GM18951 (cell line): ENCODE measurements around the gene RTN4RL1.
"Not testable (repeated sequence)": the region's sequence is repeated elsewhere in the genome, so short reads cannot be mapped to it uniquely, and the experiment has no call there.

Experiments
- POLR2A ChIP-seq: IDR thresholded peaks from 4 replicates; pipeline ENCODE4 v1.6.1; 2011; ENCODE audit warnings: mild to moderate bottlenecking; ENCODE audit not compliant: insufficient read length, insufficient read depth; ENCODE audit errors: extremely low read depth
- in situ Hi-C: fragments of 300-500 bp; cut with MboI; formaldehyde crosslinking; loops from one replicate; pipeline ENCODE4 v1.12.0; 2022; ENCODE audit warnings: low sequenced_read_pairs, mixed read lengths, inconsistent platforms; ENCODE audit not compliant: unreplicated experiment

RTN4RL1 gene

GRCh38 chr17:2023692-2024571 is 1.2 kb downstream of the RTN4RL1 start:
- TF ChIP-seq POLR2A, result no peak
- in situ Hi-C loops, result no loop called here

DNA sequence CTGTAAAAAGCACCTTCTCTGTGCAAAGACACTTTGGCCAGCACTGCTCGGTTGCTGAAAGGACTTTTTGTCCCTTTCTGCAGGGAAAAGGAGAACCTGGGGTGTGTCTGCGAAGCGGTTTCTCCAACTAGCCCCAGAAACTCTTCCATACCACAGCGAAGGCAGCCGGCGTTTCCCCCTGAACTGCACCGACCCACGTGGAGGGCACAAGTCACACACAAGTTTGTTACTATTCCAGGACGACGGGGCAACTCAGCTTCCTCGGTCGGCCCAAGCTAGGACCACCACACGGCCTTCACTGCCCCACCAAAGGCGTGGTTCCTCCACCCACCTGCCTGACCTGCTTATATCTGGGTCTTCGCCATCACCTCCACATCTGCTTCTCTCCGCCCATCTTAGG is 1.9 kb downstream of the RTN4RL1 start:
- TF ChIP-seq POLR2A, result no peak
- in situ Hi-C loops, result no loop called here

GRCh38 chr17:2022647-2023240 is 2.4 kb downstream of the RTN4RL1 start:
- no peak for TF ChIP-seq POLR2A
- in situ Hi-C loops, result no loop called here

- in situ Hi-C loops, result no loop called here
These were observed 4.4 kb downstream of the RTN4RL1 start for GRCh38 chr17:2020721-2021120.

DNA sequence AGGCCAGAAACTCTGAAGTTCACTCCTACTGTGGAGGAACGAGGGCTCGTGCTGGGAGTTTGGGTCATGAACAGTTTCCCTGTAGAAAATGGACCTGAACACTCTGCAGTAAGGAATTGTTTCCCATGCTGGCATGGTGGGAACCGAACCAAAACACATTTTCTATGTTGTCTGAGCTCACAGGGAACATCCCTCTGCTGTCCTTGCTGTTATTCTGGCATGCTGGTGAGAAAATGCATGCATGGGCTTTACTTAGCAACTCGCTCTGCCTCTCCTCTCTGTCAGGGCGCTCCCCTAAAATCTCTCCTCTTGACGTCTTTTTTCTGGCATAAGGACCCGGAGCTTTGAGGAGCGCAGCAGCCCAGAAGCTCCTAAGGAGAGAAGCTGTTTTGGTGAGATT is 5.4 kb downstream of the RTN4RL1 start:
- no peak for TF ChIP-seq POLR2A
- in situ Hi-C loops, result no loop called here

More at GRCh38 chr17:2020721-2021120, 4.4 kb downstream of the RTN4RL1 start:
- no peak for TF ChIP-seq POLR2A

DNA sequence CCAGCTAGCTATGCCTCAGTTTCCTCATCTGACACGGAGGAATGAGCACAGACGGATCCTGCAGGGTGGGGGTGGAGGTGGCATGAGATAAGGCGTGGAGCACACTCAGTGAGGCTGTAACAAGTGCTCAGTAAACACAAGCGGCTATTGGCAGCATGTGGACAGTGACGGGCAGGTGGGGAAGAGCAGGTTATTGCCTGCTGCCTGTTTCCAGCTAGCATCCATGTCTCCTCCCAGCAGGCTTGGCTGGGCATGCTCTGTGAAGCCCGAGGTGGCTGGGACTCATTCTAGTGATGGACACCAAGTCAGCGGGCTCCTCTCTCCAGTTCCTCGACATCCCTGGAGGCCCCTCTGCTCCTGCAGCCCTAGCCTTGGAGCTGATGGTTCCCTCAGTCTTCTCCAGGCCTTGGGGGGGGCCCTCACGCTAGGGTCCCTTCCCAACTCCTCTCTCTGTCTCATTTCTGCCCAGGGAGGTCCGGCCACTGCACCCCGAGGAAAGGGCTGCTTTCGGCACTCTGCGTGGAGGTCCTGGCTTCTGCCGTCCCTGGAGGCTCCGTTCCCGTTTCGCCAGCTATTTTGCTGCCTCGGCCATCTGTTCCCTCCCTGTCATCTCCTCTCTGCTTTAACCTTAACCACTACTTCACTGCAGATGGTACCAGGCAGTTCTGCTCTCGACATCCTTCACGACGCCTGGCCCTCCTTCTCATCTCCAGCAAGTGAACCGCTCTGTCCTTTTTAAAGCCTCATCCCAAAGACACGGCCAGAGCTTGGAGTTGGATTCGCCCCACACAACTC is 6.2 kb downstream of the RTN4RL1 start:
- in situ Hi-C loops, result no loop called here
- TF ChIP-seq POLR2A, result no peak

DNA sequence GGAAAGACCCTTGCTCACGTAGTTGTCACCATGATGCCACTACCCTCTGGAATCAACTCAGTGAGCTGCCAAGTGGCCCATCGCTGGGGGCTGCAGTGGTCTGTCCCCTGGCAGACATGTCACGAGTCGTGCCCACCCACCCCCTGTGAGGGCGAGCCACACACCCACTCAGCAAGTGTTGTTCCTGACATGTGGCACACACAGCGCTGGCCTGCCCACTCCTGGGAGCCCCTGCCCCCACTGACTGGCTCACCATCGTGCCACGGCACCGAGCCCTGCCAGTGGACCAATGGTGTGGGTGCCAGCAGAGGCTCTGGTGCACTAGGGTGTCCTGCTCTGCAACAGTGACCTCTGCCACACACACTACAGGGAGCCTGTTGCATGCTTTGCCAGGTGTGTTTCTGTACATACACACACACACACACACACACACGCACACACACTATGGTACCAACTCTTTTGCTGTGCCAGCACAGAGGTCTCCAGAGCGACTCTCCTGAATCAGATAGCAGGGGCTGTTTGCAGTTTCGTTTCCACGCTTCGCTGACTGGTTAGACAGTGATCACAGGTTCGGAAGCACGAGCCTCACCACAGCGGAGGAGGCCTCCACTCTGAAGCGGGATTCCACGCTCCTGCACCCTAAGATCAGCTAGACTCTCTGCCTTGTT is 7.7 kb downstream of the RTN4RL1 start:
- no peak for TF ChIP-seq POLR2A
- in situ Hi-C loops, result no loop called here

- TF ChIP-seq POLR2A, result no peak
- in situ Hi-C loops, result no loop called here
These were observed 8.6 kb downstream of the RTN4RL1 start for GRCh38 chr17:2016494-2016893.

- in situ Hi-C loops, result no loop called here
- TF ChIP-seq POLR2A, result no peak
These were observed 9.8 kb downstream of the RTN4RL1 start for GRCh38 chr17:2015314-2015713.

DNA sequence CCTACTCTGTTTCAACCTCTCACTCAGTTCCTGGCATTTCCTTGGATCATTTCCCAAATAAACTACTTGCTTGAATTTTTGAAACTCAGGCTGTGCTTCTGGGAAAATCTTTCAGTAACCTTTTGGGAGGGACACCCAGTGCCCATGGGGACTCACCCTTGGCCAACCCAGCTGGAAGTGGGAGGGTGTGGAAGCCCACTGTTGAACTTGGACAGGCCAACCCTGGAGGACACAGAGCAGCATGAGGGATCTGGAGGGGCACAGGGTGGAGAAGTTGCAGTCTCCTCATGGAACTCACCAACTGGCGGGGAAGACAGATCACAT is 11.2 kb downstream of the RTN4RL1 start:
- TF ChIP-seq POLR2A, result no peak
- in situ Hi-C loops, result no loop called here

- in situ Hi-C loops, result not testable (repeated sequence)
These were observed 11.7 kb downstream of the RTN4RL1 start for GRCh38 chr17:2013220-2013993.

GRCh38 chr17:2012499-2012898 is 12.6 kb downstream of the RTN4RL1 start:
- in situ Hi-C loops, result no loop called here
- TF ChIP-seq POLR2A, result no peak
